Stomach (tissue), 4 donors: ENCODE data around the gene RAB31.

Experiments
- CTCF ChIP-seq, 7 experiments: fragments of 450-650 bp in 4 of 7; fragments of 200-600 bp in 3 of 7; sonication (generic) in 3 of 7; IDR thresholded peaks; one replicate each; pipeline ENCODE4 v1.5.1; 2016 to 2019; ENCODE audit warnings: antibody characterized with exemption in 7 of 7, control low read depth in 2 of 7, mild to moderate bottlenecking in 1 of 7
- POLR2A ChIP-seq, 4 donors: fragments of 450-650 bp; IDR thresholded peaks; one replicate each; pipeline ENCODE4 v1.6.1; 2016; ENCODE audit warnings: antibody characterized with exemption in 4 of 4, control low read depth in 2 of 4, mild to moderate bottlenecking in 1 of 4, moderate library complexity in 1 of 4
- POLR2AphosphoS5 ChIP-seq, 3 donors: sonication (generic); formaldehyde crosslinking; IDR thresholded peaks; one replicate each; pipeline ENCODE4 v1.6.1; 2016; ENCODE audit warnings: antibody characterized with exemption in 3 of 3

- TF ChIP-seq CTCF (IDR thresholded peaks at IDR 0.05) (no peak), POLR2AphosphoS5 (IDR thresholded peaks at IDR 0.05) (no peak), POLR2A (IDR thresholded peaks at IDR 0.05) (no peak)
Measured at GRCh38 chr18:9732031-9732430, 23.9 kb downstream of the RAB31 start.
